Loucy (cell line): ENCODE measurements around the gene SLC26A8.

Source experiments
- H2AFZ ChIP-seq: fragments of 200-600 bp; sonication (generic); 2 replicates; pipeline ENCODE4 v1.6.0; 2016; ENCODE audit warnings: antibody characterized with exemption, mild to moderate bottlenecking, low read length, moderate library complexity
- H3F3A ChIP-seq: fragments of 200-600 bp; 2 replicates; pipeline ENCODE4 v1.6.0; 2016; ENCODE audit warnings: antibody characterized with exemption, low read depth, mild to moderate bottlenecking
- H3K27me3 ChIP-seq: fragments of 200-600 bp; sonication (generic); 2 replicates; pipeline ENCODE4 v1.6.1; 2014; ENCODE audit warnings: low read length, mild to moderate bottlenecking; ENCODE audit not compliant: insufficient read depth, poor library complexity, severe bottlenecking
- H3K36me3 ChIP-seq: fragments of 200-600 bp; sonication (generic); 2 replicates; pipeline ENCODE4 v1.6.1; 2016; ENCODE audit warnings: low read length; ENCODE audit not compliant: insufficient read depth
- H3K4me1 ChIP-seq: fragments of 200-600 bp; sonication (generic); 2 replicates; pipeline ENCODE4 v1.5.1; 2014; ENCODE audit warnings: low read length, mild to moderate bottlenecking; ENCODE audit not compliant: insufficient read depth, poor library complexity, severe bottlenecking
- H3K4me2 ChIP-seq: fragments of 200-600 bp; sonication (generic); 2 replicates; pipeline ENCODE4 v1.6.0; 2014; ENCODE audit warnings: antibody characterized with exemption, low read length, low read depth, mild to moderate bottlenecking; ENCODE audit not compliant: poor library complexity, severe bottlenecking
- H3K4me3 ChIP-seq: fragments of 200-600 bp; sonication (generic); 2 replicates; pipeline ENCODE4 v1.5.1; 2014; ENCODE audit warnings: low read length, mild to moderate bottlenecking, mixed read lengths; ENCODE audit not compliant: poor library complexity, severe bottlenecking
- H3K79me2 ChIP-seq: fragments of 200-600 bp; sonication (generic); 2 replicates; pipeline ENCODE4 v1.6.1; 2014; ENCODE audit warnings: low read length; ENCODE audit not compliant: insufficient read depth
- H3K9ac ChIP-seq: fragments of 200-600 bp; sonication (generic); 2 replicates; pipeline ENCODE4 v1.6.0; 2014; ENCODE audit warnings: mild to moderate bottlenecking, low read depth, low read length, moderate library complexity; ENCODE audit not compliant: poor library complexity, severe bottlenecking
- H3K9me2 ChIP-seq: fragments of 200-600 bp; sonication (generic); replicated peaks from 2 replicates; pipeline ENCODE4 v1.6.1; 2016; ENCODE audit warnings: low read depth, low read length, mixed read lengths
- H3K9me3 ChIP-seq: fragments of 200-600 bp; sonication (generic); 2 replicates; pipeline ENCODE4 v1.6.1; 2014; ENCODE audit warnings: mild to moderate bottlenecking, antibody characterized with exemption, low read length, low read depth; ENCODE audit not compliant: insufficient read depth
- H4K20me1 ChIP-seq: fragments of 200-600 bp; sonication (generic); 2 replicates; pipeline ENCODE4 v1.6.0; 2014; ENCODE audit warnings: antibody characterized with exemption, low read length, mild to moderate bottlenecking; ENCODE audit not compliant: insufficient read depth, poor library complexity, severe bottlenecking
- CTCF ChIP-seq: fragments of 200-600 bp; sonication (generic); conservative IDR thresholded peaks from 2 replicates; pipeline ENCODE4 v1.5.1; 2014; ENCODE audit warnings: mild to moderate bottlenecking, antibody characterized with exemption, low read length
- EZH2phosphoT487 ChIP-seq: fragments of 200-600 bp; IDR thresholded peaks from 2 replicates; pipeline ENCODE4 v1.6.1; 2018; ENCODE audit warnings: antibody characterized with exemption, mild to moderate bottlenecking, moderate library complexity, borderline replicate concordance

Gene SLC26A8

GRCh38 chr6:35955071-35955470 lies 69.4 kb downstream of the SLC26A8 start:
- Histone ChIP-seq H3K4me1 (peaks cover 9% of the 10 kb centered on the region), H4K20me1 (no peaks in the 10 kb centered on the region), H2AFZ (no peak overlapping the region), H3K36me3 (no peaks in the 10 kb centered on the region), H3K4me3 (no peak overlapping the region), H3K27me3 (no peaks in the 10 kb centered on the region), H3F3A (no peaks in the 10 kb centered on the region), H3K9ac (no peak overlapping the region), H3K4me2 (no peak overlapping the region), H3K9me3 (no peaks in the 10 kb centered on the region), H3K9me2 (no peaks in the 10 kb centered on the region), H3K79me2 (no peaks in the 10 kb centered on the region)
- TF ChIP-seq EZH2phosphoT487 (no peak), CTCF (no peak)

GRCh38 chr6:35954333-35954732 lies 70.1 kb downstream of the SLC26A8 start:
- no peak for TF ChIP-seq EZH2phosphoT487
- TF ChIP-seq CTCF, result no peak
- Histone ChIP-seq H3K4me1 (peaks cover 9% of the 10 kb centered on the region), H4K20me1 (no peaks in the 10 kb centered on the region), H3K9ac (no peak overlapping the region), H3K9me3 (no peaks in the 10 kb centered on the region), H3K79me2 (no peaks in the 10 kb centered on the region), H3K4me3 (no peak overlapping the region), H3K4me2 (no peak overlapping the region), H3F3A (no peaks in the 10 kb centered on the region), H3K36me3 (no peaks in the 10 kb centered on the region), H2AFZ (no peak overlapping the region), H3K9me2 (no peaks in the 10 kb centered on the region), H3K27me3 (no peaks in the 10 kb centered on the region)

GRCh38 chr6:35948725-35949124 lies 75.7 kb downstream of the SLC26A8 start:
- Histone ChIP-seq H3K79me2 (no peaks in the 10 kb centered on the region), H3K9me2 (no peaks in the 10 kb centered on the region), H3K4me2 (no peak overlapping the region), H4K20me1 (no peaks in the 10 kb centered on the region), H3K4me3 (no peak overlapping the region), H3K27me3 (no peaks in the 10 kb centered on the region), H2AFZ (no peak overlapping the region), H3K4me1 (peaks cover 9% of the 10 kb centered on the region), H3K36me3 (no peaks in the 10 kb centered on the region), H3F3A (no peaks in the 10 kb centered on the region), H3K9ac (no peak overlapping the region), H3K9me3 (no peaks in the 10 kb centered on the region)
- no peak for TF ChIP-seq EZH2phosphoT487
- peak; percentile 58 for TF ChIP-seq CTCF
